Mesendoderm (in vitro differentiated cells): ENCODE results near the gene LYRM1.

ENCODE experiments used
- DNase-seq: peaks from one replicate; pipeline ENCODE4 v3.0.0; 2013
- H2AK5ac ChIP-seq: 2 replicates; pipeline ENCODE4 v1.6.1; 2013; ENCODE audit warnings: low read length, inconsistent platforms
- H2BK120ac ChIP-seq: 2 replicates; pipeline ENCODE4 v1.6.1; 2013; ENCODE audit warnings: low read depth, mild to moderate bottlenecking, low read length, moderate library complexity, mixed read lengths
- H2BK15ac ChIP-seq: replicated peaks from 2 replicates; pipeline ENCODE4 v1.6.1; 2013; ENCODE audit warnings: low read depth, mild to moderate bottlenecking, moderate library complexity
- H2BK5ac ChIP-seq: 2 replicates; pipeline ENCODE4 v1.6.1; 2013; ENCODE audit warnings: low read length, inconsistent platforms
- H3K18ac ChIP-seq: 2 replicates; pipeline ENCODE4 v1.6.1; 2013; ENCODE audit warnings: mild to moderate bottlenecking, low read length, mixed read lengths
- H3K23ac ChIP-seq: one replicate; pipeline ENCODE4 v1.6.1; 2013; ENCODE audit warnings: low read length
- H3K27ac ChIP-seq: 2 replicates; pipeline ENCODE4 v1.5.1; 2013; ENCODE audit warnings: low read depth, mild to moderate bottlenecking, inconsistent platforms, low read length, moderate library complexity
- H3K27me3 ChIP-seq: 2 replicates; pipeline ENCODE4 v1.6.1; 2013; ENCODE audit warnings: low read length, control low read depth, mild to moderate bottlenecking, inconsistent platforms; ENCODE audit not compliant: insufficient read depth, poor library complexity
- H3K36me3 ChIP-seq: 2 replicates; pipeline ENCODE4 v1.6.1; 2013; ENCODE audit warnings: low read length, inconsistent platforms; ENCODE audit not compliant: control insufficient read depth, insufficient read depth
- H3K4ac ChIP-seq: one replicate; pipeline ENCODE4 v1.6.1; 2013; ENCODE audit warnings: low read depth, mild to moderate bottlenecking, low read length, moderate library complexity
- H3K4me1 ChIP-seq: 2 replicates; pipeline ENCODE4 v1.6.1; 2013; ENCODE audit warnings: low read depth, low read length, inconsistent platforms; ENCODE audit not compliant: control insufficient read depth
- H3K4me2 ChIP-seq: 2 replicates; pipeline ENCODE4 v1.6.1; 2013; ENCODE audit warnings: low read length
- H3K4me3 ChIP-seq: 2 replicates; pipeline ENCODE4 v1.5.1; 2013; ENCODE audit warnings: mild to moderate bottlenecking, low read length
- H3K56ac ChIP-seq: one replicate; pipeline ENCODE4 v1.6.1; 2013; ENCODE audit warnings: low read length
- H3K79me1 ChIP-seq: 2 replicates; pipeline ENCODE4 v1.6.1; 2013; ENCODE audit warnings: low read length, inconsistent platforms
- H3K79me2 ChIP-seq: 2 replicates; pipeline ENCODE4 v1.6.1; 2013; ENCODE audit warnings: mild to moderate bottlenecking, low read length; ENCODE audit not compliant: control insufficient read depth, insufficient read depth
- H3K9ac ChIP-seq: 2 replicates; pipeline ENCODE4 v1.6.1; 2013; ENCODE audit warnings: low read length, inconsistent platforms
- H4K5ac ChIP-seq: one replicate; pipeline ENCODE4 v1.6.1; 2013; ENCODE audit warnings: low read length
- H4K8ac ChIP-seq: one replicate; pipeline ENCODE4 v1.6.1; 2013; ENCODE audit warnings: low read depth, mild to moderate bottlenecking, control low read depth, low read length, moderate library complexity
- WGBS: extraction: QIAGEN DNeasy Blood & Tissue Kit; methylation state at CpG from one replicate; pipeline ENCODE4 v1.1.7; 2013; ENCODE audit warnings: low lambda C conversion rate, missing lambda C conversion rate; ENCODE audit not compliant: insufficient coverage; ENCODE audit errors: extremely low coverage; 5-methylcytosine and 5-hydroxymethylcytosine counted together

The LYRM1 gene

DNA sequence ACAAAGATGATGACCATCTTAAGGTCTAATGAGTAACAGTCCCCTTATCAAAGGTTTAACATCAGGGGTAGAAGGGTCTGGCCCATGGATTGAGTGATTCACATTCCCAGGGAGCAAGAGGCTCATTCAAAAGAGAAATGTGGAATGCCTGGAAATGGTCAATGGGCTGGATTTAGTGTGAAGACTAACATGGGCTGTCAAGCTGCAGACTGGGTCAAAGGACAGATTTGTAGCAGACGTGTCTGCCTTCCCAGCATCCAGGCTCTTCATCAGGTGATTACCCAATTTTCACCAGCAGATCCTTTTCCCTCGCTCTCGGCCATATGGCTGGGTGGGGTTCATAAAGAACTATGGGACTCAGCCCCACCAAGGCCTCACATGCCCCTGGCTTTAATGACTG is 27.2 kb upstream of the LYRM1 start:
- H3K79me1 ChIP-seq = peaks cover 22% of the 10 kb centered on the region
- H2BK120ac ChIP-seq = no peak overlapping the region
- peaks cover 23% of the 10 kb centered on the region for H3K4me1 ChIP-seq
- H2BK5ac ChIP-seq = no peak overlapping the region
- no peaks in the 10 kb centered on the region for H3K27me3 ChIP-seq
- DNase-seq = peak; percentile 76
- peak overlapping the region; percentile 75 for H3K4ac ChIP-seq
- H3K4me2 ChIP-seq = no peak overlapping the region
- peaks cover 10% of the 10 kb centered on the region for H3K79me2 ChIP-seq
- no peak overlapping the region for H4K5ac ChIP-seq
- H3K23ac ChIP-seq = no peak overlapping the region
- H4K8ac ChIP-seq = no peak overlapping the region
- H2AK5ac ChIP-seq = no peak overlapping the region
- H3K4me3 ChIP-seq = no peak overlapping the region
- H3K36me3 ChIP-seq = no peaks in the 10 kb centered on the region
- no peak overlapping the region for H3K27ac ChIP-seq
- WGBS = no CpG with 5 or more reads among the region's 3 CpGs
- H3K56ac ChIP-seq = no peak overlapping the region
- H3K18ac ChIP-seq = peak overlapping the region; percentile 64
- no peak overlapping the region for H2BK15ac ChIP-seq
- no peak overlapping the region for H3K9ac ChIP-seq

DNA sequence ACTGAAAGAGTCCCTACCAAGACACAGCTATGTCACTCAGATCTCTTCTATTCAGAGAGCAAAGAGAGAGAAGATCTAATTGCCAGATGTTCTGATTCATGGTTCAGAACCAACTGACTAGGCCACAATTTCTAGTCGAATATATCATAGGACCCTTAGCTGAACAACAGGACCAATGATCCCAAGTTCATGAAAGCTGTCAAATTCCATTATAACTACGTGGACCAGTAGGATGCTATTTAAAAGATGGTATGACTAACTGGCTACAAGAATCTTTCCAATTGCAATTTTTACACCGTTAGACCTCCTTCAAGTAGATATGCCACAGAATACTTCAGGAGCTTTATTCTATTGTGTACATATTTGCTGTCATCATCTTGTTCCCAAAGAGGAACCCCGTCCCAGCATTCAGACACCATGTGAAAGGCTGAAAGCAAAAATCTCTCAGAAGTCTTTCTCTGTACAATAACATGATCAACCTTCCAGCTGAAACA is 26.4 kb upstream of the LYRM1 start:
- Histone ChIP-seq H3K56ac (no peak overlapping the region), H3K36me3 (no peaks in the 10 kb centered on the region), H3K79me2 (peaks cover 9% of the 10 kb centered on the region), H3K23ac (no peak overlapping the region), H3K79me1 (peaks cover 17% of the 10 kb centered on the region), H3K4me1 (peaks cover 20% of the 10 kb centered on the region), H2BK15ac (no peak overlapping the region), H3K27ac (no peak overlapping the region), H3K18ac (no peak overlapping the region), H3K4ac (no peak overlapping the region), H2AK5ac (no peak overlapping the region), H3K27me3 (no peaks in the 10 kb centered on the region), H2BK120ac (no peak overlapping the region), H2BK5ac (no peak overlapping the region), H4K5ac (no peak overlapping the region), H3K4me2 (no peak overlapping the region), H4K8ac (no peak overlapping the region), H3K4me3 (no peak overlapping the region), H3K9ac (no peak overlapping the region)
- no peak for DNase-seq
- whole genome bisulfite sequencing = no CpG with 5 or more reads among the region's 4 CpGs

DNA sequence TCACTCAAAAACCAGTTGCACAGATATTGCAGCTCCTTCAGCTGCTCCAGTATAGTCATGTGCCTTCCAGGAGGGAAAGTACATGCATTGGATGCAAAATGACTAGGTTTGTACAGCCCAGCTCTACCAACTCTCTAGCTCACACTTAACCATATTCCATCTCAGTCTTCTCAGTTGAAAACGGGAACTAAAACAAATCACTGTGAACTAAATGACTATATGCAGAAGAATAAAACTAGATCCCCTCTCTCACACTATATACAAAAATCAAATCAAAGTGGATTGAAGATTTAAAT is 25.3 kb upstream of the LYRM1 start:
- H3K4ac ChIP-seq = no peak overlapping the region
- no CpG with 5 or more reads among the region's 1 CpG for WGBS
- H3K36me3 ChIP-seq = no peaks in the 10 kb centered on the region
- H4K5ac ChIP-seq = no peak overlapping the region
- no peak overlapping the region for H2BK120ac ChIP-seq
- no peak overlapping the region for H3K23ac ChIP-seq
- peaks cover 9% of the 10 kb centered on the region for H3K79me2 ChIP-seq
- no peak for DNase-seq
- H3K56ac ChIP-seq = no peak overlapping the region
- no peak overlapping the region for H2AK5ac ChIP-seq
- H3K18ac ChIP-seq = no peak overlapping the region
- H2BK5ac ChIP-seq = no peak overlapping the region
- no peak overlapping the region for H3K4me2 ChIP-seq
- no peak overlapping the region for H3K4me3 ChIP-seq
- H2BK15ac ChIP-seq = no peak overlapping the region
- H3K79me1 ChIP-seq = peaks cover 11% of the 10 kb centered on the region
- H3K4me1 ChIP-seq = peaks cover 18% of the 10 kb centered on the region
- no peak overlapping the region for H4K8ac ChIP-seq
- no peaks in the 10 kb centered on the region for H3K27me3 ChIP-seq
- no peak overlapping the region for H3K27ac ChIP-seq
- no peak overlapping the region for H3K9ac ChIP-seq

DNA sequence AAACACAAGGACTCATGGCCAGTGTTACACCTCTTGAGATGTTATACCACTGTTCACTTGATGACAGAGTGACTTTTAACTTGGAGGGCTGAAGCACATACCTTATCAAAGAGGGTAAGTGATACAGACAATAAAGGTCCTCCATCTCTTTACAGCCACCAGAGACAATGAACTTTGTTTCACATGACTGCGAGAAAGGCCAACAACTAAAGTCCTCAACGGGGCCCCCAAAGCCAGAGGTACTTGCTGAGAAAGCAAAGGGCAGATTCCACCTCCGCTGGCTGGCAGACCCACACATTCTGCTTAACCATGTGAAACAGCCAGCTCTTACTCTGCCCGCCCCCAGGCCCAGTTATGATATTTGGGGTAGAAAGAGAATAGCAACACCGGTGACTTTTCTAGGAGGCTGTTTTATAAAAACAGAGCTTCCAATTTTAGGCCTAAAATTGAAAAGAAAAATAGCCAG is 21.9 kb upstream of the LYRM1 start:
- Histone ChIP-seq H4K5ac (no peak overlapping the region), H2BK120ac (no peak overlapping the region), H3K4me2 (no peak overlapping the region), H3K27me3 (no peaks in the 10 kb centered on the region), H3K56ac (no peak overlapping the region), H3K36me3 (no peaks in the 10 kb centered on the region), H3K4me1 (peaks cover 11% of the 10 kb centered on the region), H2AK5ac (no peak overlapping the region), H3K9ac (no peak overlapping the region), H3K79me1 (peaks cover 13% of the 10 kb centered on the region), H2BK15ac (no peak overlapping the region), H3K23ac (no peak overlapping the region), H2BK5ac (no peak overlapping the region), H3K27ac (no peak overlapping the region), H3K18ac (no peak overlapping the region), H4K8ac (no peak overlapping the region), H3K4ac (no peak overlapping the region), H3K4me3 (no peak overlapping the region), H3K79me2 (peaks cover 9% of the 10 kb centered on the region)
- no CpG with 5 or more reads among the region's 5 CpGs for whole genome bisulfite sequencing
- no peak for DNase-seq

DNA sequence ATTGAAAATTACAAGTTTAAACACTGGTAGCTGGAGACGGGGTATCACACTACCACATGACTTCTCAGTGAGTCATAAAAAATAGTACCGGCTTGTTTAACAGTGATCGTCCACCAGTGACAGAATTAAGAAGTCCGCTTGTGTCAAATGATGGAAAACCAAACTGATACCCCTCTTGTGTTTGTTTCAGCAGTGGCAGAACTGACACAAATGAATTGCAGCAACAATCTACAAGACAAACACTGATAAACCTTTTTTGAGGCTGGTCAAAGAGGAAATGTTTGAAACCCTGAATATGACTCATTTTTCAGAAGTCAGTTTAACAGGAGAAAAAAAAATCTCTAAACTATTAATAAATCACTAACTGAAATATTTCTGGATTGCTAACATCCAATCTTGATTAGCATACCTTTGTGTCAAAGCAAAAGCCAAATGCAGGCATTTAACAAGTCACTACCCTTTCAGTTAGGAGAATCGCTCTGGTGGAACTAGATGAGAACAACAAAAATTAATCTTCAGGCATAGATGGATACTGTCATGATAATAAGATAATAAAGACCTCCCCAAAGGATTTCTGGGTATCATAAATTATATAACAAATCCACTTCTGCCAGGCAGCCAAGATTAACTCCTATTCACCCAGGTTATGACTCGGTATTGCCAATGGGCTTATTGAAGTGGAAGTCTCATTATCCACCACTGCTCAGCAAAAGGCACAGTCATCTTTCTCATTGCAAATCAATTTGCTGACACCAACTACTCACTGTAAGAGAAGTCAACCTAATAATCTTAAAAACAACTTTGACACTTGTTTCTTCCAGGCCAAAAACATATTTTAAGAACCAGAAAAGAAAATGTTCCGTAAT is 21.2 kb upstream of the LYRM1 start:
- H3K4me1 ChIP-seq = peaks cover 4% of the 10 kb centered on the region
- H4K8ac ChIP-seq = peak overlapping the region; percentile 40
- H3K4me2 ChIP-seq = no peak overlapping the region
- H2BK5ac ChIP-seq = no peak overlapping the region
- no peak overlapping the region for H3K4me3 ChIP-seq
- H3K56ac ChIP-seq = no peak overlapping the region
- no peak overlapping the region for H2BK15ac ChIP-seq
- WGBS = no CpG with 5 or more reads among the region's 7 CpGs
- no peak overlapping the region for H2BK120ac ChIP-seq
- DNase-seq = no peak
- peaks cover 10% of the 10 kb centered on the region for H3K79me2 ChIP-seq
- no peak overlapping the region for H3K27ac ChIP-seq
- H3K27me3 ChIP-seq = no peaks in the 10 kb centered on the region
- H3K36me3 ChIP-seq = no peaks in the 10 kb centered on the region
- H2AK5ac ChIP-seq = no peak overlapping the region
- H3K23ac ChIP-seq = no peak overlapping the region
- no peak overlapping the region for H3K9ac ChIP-seq
- peak overlapping the region; percentile 60 for H3K18ac ChIP-seq
- H3K4ac ChIP-seq = no peak overlapping the region
- H4K5ac ChIP-seq = no peak overlapping the region
- H3K79me1 ChIP-seq = peaks cover 12% of the 10 kb centered on the region
